ENCODE measurements around the gene TCF12.

DNA sequence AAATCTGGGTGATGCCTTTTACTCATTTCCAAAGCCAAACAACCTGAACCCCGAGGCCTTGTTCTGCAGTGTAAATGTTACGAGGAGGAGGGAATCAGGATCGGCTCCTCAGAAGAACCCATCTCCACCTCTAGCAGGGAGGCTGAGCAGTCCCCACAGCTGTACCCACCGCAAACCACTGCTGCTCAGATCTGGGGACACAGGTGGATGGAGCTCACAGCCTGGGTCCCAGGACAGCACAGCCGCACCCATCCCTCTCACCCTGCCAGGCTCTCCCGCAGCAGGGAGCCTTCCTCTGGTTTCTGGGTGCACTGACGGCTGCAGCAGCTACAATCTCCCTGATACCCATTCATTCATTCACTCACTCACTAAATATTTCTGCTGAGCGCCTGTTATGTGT lies 413.9 kb downstream of the TCF12 start:
- TF ChIP-seq, protein P1, sequence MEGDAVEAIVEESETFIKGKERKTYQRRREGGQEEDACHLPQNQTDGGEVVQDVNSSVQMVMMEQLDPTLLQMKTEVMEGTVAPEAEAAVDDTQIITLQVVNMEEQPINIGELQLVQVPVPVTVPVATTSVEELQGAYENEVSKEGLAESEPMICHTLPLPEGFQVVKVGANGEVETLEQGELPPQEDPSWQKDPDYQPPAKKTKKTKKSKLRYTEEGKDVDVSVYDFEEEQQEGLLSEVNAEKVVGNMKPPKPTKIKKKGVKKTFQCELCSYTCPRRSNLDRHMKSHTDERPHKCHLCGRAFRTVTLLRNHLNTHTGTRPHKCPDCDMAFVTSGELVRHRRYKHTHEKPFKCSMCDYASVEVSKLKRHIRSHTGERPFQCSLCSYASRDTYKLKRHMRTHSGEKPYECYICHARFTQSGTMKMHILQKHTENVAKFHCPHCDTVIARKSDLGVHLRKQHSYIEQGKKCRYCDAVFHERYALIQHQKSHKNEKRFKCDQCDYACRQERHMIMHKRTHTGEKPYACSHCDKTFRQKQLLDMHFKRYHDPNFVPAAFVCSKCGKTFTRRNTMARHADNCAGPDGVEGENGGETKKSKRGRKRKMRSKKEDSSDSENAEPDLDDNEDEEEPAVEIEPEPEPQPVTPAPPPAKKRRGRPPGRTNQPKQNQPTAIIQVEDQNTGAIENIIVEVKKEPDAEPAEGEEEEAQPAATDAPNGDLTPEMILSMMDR (optimal IDR thresholded peaks at IDR 0.05 in 1 of 3, IDR thresholded peaks at IDR 0.05 in 1 of 3, conservative IDR thresholded peaks at IDR 0.05 in 1 of 3; ENCODE audit: extremely low read depth in 1 of 3, insufficient read depth in 2 of 3, low read length in 3 of 3) = no peak
- no peak for TF ChIP-seq EZH2 (IDR thresholded peaks at IDR 0.05; ENCODE audit: low read length)

Measured in keratinocyte (primary cell).